ENCODE measurements around the gene EYA3.

The EYA3 gene

DNA sequence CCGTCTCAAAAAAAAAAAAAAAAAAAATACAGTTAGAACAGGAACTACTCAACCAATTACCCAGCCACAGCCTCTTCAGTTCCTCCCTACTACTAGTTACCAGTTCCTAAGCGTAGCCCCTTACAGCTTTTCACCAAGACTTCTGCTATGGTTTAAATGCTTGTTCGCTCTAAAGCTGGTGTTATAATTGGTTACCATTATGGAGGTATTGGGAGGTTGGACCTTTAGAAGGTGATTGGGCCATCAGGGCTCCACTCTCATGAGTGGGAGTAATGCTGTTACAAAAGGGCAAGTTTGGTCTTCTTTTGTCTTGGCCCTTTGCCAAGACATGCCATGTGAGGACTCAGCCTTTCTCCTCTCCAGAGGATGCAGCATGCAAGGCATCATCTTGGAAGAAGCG, 156.7 kb downstream of the EYA3 start:
- no peak overlapping the region for H3K4me3 ChIP-seq (ENCODE audit: control insufficient read depth, low read depth, low read length)
- DNase-seq (ENCODE audit: low read depth): no peak

DNA sequence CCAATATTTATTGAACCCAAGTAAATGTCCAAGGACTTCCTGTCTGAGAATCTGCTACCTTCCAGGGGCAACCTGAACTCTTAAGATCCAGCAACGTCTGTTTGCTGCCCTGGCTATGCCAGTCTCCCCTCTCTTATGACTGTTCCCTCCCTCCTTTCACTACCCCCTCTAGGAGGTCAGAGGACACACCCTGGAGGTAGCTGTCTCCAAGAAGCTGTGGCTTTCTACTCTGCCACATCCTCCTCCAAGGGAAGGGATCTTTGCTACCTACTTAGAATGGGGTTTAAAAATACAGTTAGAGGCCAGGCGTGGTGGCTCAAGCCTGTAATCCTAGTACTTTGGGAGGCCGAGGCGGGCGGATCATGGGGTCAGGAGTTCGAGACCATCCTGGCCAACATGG, 157.2 kb downstream of the EYA3 start:
- no peak overlapping the region for H3K4me3 ChIP-seq (ENCODE audit: control insufficient read depth, low read depth, low read length)
- TF ChIP-seq, protein P1, sequence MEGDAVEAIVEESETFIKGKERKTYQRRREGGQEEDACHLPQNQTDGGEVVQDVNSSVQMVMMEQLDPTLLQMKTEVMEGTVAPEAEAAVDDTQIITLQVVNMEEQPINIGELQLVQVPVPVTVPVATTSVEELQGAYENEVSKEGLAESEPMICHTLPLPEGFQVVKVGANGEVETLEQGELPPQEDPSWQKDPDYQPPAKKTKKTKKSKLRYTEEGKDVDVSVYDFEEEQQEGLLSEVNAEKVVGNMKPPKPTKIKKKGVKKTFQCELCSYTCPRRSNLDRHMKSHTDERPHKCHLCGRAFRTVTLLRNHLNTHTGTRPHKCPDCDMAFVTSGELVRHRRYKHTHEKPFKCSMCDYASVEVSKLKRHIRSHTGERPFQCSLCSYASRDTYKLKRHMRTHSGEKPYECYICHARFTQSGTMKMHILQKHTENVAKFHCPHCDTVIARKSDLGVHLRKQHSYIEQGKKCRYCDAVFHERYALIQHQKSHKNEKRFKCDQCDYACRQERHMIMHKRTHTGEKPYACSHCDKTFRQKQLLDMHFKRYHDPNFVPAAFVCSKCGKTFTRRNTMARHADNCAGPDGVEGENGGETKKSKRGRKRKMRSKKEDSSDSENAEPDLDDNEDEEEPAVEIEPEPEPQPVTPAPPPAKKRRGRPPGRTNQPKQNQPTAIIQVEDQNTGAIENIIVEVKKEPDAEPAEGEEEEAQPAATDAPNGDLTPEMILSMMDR (conservative IDR thresholded peaks at IDR 0.05; ENCODE audit: control insufficient read depth, insufficient read depth, low read depth, low read length): no peak
- no peak for DNase-seq (ENCODE audit: low read depth)

More for the DNA sequence above, 156.7 kb downstream of the EYA3 start:
- TF ChIP-seq, protein P1 (conservative IDR thresholded peaks at IDR 0.05; ENCODE audit: control insufficient read depth, insufficient read depth, low read depth, low read length): no peak

GRCh38 chr1:27928216-27928954, 160.0 kb downstream of the EYA3 start:
- TF ChIP-seq, protein P1 (conservative IDR thresholded peaks at IDR 0.05; ENCODE audit: control insufficient read depth, insufficient read depth, low read depth, low read length): no peak
- no peak overlapping the region for H3K4me3 ChIP-seq (ENCODE audit: control insufficient read depth, low read depth, low read length)
- DNase-seq (ENCODE audit: low read depth): no peak

DNA sequence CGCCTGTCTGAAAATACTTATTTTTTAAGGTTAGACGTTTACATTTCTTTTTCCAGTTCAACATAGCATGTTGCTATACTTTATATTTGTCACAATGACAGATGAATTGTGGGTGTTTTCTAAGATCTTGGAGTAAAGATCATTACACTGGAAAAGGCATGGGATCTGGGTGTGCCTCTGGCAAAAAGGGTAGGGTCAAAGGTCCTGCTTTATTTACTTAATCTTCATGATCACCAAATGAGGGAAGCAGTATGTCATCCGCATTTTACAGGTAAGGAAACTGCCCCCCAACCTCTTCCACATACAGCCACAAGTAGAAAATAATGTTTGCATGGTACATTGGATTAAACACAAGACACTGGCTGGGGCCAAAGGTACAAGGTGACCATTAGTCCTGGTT, 166.1 kb downstream of the EYA3 start:
- no peak for DNase-seq (ENCODE audit: low read depth)
- TF ChIP-seq, protein P1 (conservative IDR thresholded peaks at IDR 0.05; ENCODE audit: control insufficient read depth, insufficient read depth, low read depth, low read length): no peak
- H3K4me3 ChIP-seq (ENCODE audit: control insufficient read depth, low read depth, low read length): no peak overlapping the region

Data from fibroblast of mammary gland (primary cell).